ENCODE data around the gene PPP2R5C. TPM values are rescaled to one million over a fixed set of nuclear protein-coding genes. Genes with fewer than 3 reads are reported as not detected.

PPP2R5C gene
- total RNA-seq, 1 experiment from 2014 or later, result 93.0 TPM

- no peak for TF ChIP-seq CTCF (conservative IDR thresholded peaks at IDR 0.05)
- Histone ChIP-seq H3K23me2 (ENCODE audit: insufficient read length, low read depth, low read length, poor library complexity, severe bottlenecking) (peaks cover 14% of the 10 kb centered on the region), H3T11ph (ENCODE audit: low read length) (no peak overlapping the region), H3K56ac (ENCODE audit: insufficient read length, low read depth, low read length) (no peak overlapping the region), H2BK20ac (ENCODE audit: low read depth, low read length, poor library complexity, severe bottlenecking) (no peak overlapping the region), H3K23ac (ENCODE audit: insufficient read length, low read depth, low read length) (no peak overlapping the region), H3K14ac (ENCODE audit: insufficient read depth, low read length) (no peak overlapping the region), H3K18ac (ENCODE audit: insufficient read length, low read depth, low read length) (no peak overlapping the region), H3K27ac (ENCODE audit: insufficient read length, low read depth, low read length) (no peak overlapping the region), H2BK5ac (ENCODE audit: insufficient read length, low read length) (no peak overlapping the region), H3K9ac (ENCODE audit: extremely low read depth, insufficient read length, low read length) (no peak overlapping the region), H4K8ac (replicated peaks; ENCODE audit: insufficient read length, low read depth, low read length) (no peak overlapping the region), H2AK5ac (ENCODE audit: insufficient read length, low read length) (no peak overlapping the region), H2AFZ (ENCODE audit: low read length) (no peak overlapping the region), H2BK15ac (ENCODE audit: low read depth, low read length) (no peak overlapping the region), H3K4me1 (ENCODE audit: insufficient read depth, low read length) (no peaks in the 10 kb centered on the region), H3K27me3 (ENCODE audit: insufficient read depth, low read length) (peaks cover 4% of the 10 kb centered on the region; the same call in 1 of the 2 replicates), H2BK120ac (ENCODE audit: low read depth, low read length, poor library complexity, severe bottlenecking) (no peak overlapping the region), H4K91ac (ENCODE audit: insufficient read length, low read depth, low read length) (no peak overlapping the region), H4K20me1 (ENCODE audit: control insufficient read depth, insufficient read depth, insufficient read length) (no peaks in the 10 kb centered on the region), H2BK12ac (ENCODE audit: insufficient read length, low read depth, low read length) (no peak overlapping the region), H3K79me2 (ENCODE audit: insufficient read depth, low read length) (peaks cover 23% of the 10 kb centered on the region; the same call in 1 of the 2 replicates), H3K79me1 (ENCODE audit: insufficient read depth, low read depth, low read length, poor library complexity, severe bottlenecking) (no peaks in the 10 kb centered on the region), H3K9me3 (ENCODE audit: control insufficient read depth, low read depth, low read length) (no peaks in the 10 kb centered on the region), H3K4ac (ENCODE audit: low read depth, low read length) (no peak overlapping the region), H3K4me2 (ENCODE audit: insufficient read depth, insufficient read length, low read length) (peak overlapping the region; percentile 71), H4K5ac (ENCODE audit: insufficient read length, low read depth, low read length) (no peak overlapping the region)
- H3K4me1 Mint-ChIP-seq, result peaks cover 25 to 31% of the 10 kb centered on the region in 2 experiments
- H3K4me3 Mint-ChIP-seq, result peak overlapping the region; percentile 63 to 79
- H3K27me3 Mint-ChIP-seq (ENCODE audit: low read depth), result peaks cover 43% of the 10 kb centered on the region
- H3K27ac Mint-ChIP-seq, result no peak overlapping the region
- DNase-seq, result no peak
- peaks cover 4 to 11% (median 9%) of the 10 kb centered on the region in 3 experiments; a peak in 6 of 7 replicates for H3K36me3 Mint-ChIP-seq (ENCODE audit: insufficient read depth in 1 of 3, low read depth in 3 of 3)
- H3K9me3 Mint-ChIP-seq, result no peaks in the 10 kb centered on the region; a peak in 1 of 5 replicates
- no CpG with 5 or more reads among the region's 20 CpGs for WGBS (ENCODE audit: extremely low coverage, insufficient read length, low lambda C conversion rate)
Observed at GRCh38 chr14:101963656-101964296, 202.3 kb downstream of the PPP2R5C start.
